Stimulated activated CD8-positive, alpha-beta memory T cell treated with anti-CD3 and anti-CD28 coated beads, Interleukin-12 subunit alpha, Interleukin-12 subunit beta, amount 100 ng/mL, for 24 hours (primary cell): Measurements from ENCODE around the gene HSPBP1.

Experiments used
- DNase-seq: peaks from one replicate; pipeline ENCODE4 v3.0.0-alpha.2; 2020; ENCODE audit errors: extremely low read depth

Gene HSPBP1

DNA sequence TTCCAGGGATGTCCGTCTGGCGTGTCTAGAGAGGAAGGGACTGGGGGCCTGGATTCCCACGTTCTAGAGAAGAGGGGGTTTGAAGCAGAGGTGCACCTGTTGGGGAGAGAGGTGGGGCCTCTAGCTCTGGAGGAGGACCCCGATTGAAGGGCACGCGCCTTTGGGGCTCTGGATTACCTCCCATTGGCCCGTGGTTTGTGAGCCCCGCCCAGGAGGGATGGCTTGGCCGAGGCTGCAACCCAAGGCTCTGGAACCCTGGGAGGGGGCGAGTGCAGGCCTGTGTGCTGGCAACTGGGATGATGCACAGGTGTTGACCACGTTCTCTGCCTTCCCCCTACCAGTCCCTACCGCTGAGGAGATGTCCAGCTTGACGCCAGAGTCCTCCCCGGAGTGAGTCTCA is 25.1 kb upstream of the HSPBP1 start:
- DNase-seq: no peak

DNA sequence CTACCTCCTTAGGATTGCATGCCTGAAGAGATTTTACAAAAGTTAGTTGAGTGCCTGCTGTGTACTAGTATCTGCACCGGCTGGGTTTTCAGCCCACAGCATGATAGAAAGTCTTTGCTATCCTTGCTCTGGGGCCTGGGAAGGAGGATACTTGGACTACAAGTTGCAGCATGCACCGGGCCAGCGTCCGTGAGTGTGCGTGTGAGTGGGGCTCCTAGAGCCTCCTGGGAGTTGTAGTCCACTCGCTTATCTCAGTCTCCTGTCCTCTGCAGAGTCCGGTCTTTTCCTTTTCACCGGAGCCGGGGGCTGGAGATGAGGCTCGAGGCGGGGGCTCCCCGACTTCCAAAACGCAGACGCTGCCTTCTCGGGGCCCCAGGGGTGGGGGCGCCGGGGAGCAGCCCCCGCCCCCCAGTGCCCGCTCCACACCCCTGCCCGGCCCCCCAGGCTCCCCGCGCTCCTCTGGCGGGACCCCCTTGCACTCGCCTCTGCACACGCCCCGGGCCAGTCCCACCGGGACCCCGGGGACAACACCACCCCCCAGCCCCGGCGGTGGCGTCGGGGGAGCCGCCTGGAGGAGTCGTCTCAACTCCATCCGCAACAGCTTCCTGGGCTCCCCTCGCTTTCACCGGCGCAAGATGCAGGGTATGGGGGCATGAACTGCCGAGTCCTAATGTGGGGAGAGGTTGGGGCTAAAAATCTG is 24.5 kb upstream of the HSPBP1 start:
- DNase-seq: no peak

DNA sequence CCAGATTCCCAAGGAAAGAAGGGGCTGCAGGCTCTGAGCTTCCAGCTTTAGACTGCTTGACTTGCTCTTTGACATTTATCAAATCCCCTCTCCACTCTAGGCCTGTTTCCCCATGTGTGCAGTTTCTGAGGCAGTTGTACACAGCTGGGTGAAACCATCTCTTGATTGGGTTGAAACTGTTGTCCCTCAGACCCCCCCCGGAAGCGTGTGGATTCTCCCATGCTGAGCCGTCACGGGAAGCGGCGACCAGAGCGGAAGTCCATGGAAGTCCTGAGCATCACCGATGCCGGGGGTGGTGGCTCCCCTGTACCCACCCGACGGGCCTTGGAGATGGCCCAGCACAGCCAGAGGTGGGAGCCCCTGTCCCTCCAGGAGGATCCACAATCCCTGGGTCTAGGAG is 23.6 kb upstream of the HSPBP1 start:
- DNase-seq: no peak

DNA sequence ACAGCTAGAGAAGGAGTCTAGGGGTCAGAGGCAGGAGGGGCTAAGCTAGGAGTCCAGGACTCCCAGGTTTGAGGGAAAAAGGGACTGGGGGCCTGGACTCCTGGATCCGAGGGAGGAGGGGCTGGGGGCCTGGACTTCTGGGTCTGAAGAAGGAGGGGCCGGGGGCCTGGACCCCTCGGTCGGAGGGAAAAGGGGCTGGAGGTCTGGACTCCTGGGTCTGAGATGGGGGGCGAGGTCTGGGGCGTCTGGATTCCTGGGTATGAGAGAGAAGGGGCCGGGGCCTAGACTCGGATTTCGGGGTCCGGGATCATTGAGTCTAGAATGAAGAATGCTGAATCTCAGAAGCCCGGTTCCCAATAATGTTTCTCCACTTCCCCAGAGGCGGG is 22.4 kb upstream of the HSPBP1 start:
- no peak for DNase-seq

DNA sequence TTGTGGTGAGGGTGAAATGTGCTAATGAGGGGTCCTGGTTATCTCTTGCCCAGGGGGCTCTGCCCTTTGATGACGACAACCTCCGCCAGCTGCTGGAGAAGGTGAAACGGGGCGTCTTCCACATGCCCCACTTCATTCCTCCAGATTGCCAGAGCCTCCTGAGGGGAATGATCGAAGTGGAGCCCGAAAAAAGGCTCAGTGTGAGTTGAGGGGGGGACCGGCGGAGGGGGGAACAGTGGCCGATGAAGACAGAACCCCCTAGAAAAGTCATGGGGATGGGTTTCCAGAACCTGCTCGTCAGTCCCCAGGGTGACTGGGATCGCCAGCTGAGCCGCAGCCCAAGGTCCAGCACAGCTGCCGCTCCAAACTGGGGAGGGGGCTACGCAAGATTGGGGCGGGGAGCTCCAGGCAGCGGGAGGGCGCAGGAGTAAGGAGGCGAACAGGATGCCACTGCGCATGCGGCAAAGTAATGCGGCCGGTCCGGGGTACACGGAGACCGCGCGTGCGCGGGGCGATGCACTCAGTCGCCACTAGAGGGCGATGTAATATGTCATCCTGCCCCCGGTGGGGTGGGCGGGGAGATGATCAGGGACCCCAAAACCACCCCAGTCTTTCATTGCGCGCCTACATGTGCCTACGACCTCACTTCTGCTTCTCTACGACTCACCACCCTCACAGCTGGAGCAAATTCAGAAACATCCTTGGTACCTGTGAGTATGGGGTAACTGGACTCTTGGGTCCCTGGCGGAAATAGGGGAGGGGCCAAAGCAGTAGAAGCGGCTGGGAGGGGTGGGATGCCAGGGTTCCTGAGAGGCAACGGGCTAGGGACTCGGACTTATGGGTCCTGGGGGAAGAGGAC is 21.8 kb upstream of the HSPBP1 start:
- DNase-seq: peak; percentile 90

DNA sequence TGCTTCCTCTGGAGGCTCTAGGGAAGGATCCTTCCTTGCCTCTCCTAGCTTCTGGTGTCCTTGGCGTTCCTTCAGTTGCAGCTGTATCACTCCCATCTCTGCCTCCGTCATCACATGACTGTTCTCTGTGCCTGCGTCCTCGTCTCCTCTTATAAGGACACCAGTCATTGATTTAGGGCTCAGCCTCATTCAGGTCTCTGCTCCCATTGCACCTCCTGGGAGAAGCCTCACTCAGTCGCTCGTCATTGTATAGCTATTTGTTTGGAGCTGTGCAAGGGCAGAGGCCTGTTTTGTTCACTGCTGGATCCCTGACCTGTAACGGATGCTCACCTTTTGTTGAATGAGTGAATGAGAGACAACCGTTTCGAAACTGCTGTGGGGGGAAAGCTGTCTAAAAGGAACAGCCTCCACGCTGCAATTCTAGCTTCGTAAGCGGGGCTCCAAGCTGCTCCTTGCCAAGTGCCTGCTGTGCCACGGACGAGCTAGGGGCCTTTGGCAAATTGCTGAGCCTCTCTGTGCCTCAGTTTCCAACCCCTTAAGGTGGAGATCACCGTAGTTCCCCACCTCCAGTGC is 21.1 kb upstream of the HSPBP1 start:
- no peak for DNase-seq

DNA sequence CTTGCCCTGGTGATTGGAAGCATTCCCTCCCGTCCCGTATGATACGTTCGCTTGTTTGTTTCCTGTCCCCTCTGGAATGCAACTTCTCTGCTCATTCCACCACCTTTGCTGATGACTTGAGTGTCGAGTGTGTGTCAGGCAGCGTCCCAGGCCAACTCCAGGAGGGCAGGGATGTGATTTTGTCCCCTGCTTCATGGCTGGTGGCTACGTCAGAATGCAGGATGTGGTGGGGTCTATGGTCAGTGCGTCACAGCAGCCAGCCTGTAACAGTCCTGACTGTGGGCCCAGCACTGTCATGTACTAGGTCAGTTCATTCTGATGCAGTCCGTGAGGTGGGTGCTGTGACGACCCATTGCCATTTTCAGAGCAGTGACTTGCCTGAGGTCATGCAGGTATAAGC is 20.1 kb upstream of the HSPBP1 start:
- DNase-seq: no peak

DNA sequence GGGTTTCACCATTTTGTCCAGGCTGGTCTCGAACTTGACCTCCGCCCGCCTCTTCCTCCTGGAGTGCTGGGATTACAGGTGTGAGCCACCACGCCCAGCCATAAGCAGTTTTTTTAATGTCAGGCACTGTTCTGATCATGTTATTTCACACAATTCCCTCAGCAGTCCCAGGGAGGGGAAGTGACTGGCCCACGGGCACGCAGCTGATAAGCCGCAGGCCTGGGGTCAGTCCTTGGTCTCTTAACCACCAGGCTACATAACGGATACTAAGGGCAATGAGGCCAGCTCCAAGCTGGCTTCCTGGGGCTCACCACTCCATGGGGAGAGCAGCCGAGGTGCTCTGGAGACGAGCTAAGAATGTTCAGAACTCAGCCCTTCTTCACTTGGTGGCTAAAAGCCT is 17.4 kb upstream of the HSPBP1 start:
- DNase-seq: no peak

DNA sequence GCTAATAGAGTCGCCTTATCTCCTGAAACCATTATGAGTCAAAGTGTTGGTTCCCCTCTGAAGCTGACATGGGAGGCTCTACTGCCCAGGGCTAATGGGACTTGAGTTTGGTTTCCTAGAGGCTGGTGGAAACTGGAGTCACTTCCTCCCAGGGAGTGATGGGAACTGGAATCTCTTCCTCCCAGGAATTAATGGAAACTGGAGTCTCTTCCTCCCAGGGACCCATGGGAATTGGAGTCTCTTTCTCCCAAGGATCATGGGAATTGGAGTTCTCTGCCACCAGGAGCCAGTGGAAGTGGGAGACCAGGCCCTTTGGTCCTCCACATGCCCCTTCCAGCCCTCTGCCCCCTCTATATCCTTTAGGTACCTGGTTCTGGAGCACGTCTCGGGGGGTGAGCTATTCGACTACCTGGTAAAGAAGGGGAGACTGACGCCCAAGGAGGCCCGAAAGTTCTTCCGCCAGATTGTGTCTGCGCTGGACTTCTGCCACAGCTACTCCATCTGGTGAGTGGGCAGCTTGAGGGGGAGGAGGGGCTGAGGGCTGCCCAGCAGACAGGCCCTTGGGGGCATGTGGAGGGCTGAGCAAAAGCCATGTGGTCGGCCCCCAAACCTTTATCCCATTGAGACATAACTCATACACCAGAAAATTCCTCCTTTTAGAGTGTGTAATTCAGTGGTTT is 9.3 kb upstream of the HSPBP1 start:
- no peak for DNase-seq

DNA sequence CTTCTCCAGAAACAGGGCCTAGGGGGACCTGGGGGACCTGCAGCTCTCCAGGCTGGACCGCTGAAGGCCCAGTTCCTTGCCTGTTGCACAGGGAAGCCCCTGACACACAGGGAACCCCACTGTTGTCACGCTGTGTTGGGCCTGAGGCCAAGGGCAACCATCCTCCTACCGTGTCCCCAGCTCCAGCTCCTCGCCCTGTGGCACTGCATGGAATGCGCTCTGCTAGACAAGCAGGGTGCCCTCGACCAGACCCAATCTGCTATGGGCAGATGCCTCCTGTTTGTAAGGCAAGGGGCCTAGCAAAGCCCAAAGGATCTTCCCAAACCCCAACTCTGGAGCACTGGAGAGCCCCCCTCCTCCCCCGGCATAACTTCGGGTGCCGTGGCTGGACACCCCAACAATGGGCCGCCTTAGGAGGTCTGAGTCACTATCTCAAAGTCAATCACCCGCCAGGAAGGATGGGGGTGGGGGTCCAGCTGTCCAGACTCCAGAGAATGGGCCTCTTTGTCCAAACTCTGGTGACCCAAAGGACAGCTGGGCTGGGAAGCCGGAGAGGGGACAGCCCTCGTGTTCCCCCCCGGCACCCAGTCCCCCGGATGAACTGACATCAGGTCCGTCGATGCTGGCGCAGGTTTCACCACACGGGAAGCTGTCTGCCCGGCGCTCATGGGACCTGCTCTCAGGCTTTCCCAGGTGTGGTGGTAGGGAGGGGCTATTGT is 7.6 kb upstream of the HSPBP1 start:
- no peak for DNase-seq

DNA sequence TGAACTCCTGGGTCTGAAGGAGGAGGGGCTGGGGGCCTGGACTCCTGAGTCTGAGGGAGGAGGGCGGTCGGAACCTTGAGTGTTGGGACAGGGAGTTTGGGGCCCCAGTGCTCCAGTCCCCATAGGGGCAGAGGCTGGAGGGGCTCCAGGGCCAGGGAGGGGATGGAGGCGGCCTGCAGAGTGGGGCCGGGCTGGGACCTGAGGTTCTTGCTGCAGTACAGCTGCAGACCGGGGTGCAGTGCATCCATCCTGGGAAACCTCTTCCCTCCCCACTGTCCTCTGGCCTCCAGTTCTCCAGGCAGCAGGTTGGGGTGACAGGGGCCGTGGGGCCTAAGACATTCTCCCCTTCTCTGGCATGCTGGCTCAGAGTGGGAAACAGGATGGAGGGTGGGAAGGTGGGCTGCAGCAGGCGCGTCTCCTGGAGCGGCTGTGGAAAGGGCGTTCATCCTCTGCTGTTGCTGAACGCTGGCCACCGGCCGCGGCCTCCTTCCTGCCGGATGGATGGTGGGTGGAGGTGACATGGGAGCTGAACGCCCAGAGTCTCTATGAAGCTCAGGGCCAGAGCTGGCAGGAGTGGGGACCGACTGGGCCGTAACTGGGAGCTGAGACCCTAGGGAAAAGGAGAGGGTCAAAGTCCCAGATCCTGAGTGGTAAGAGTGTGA is 5.5 kb upstream of the HSPBP1 start:
- DNase-seq: no peak

DNA sequence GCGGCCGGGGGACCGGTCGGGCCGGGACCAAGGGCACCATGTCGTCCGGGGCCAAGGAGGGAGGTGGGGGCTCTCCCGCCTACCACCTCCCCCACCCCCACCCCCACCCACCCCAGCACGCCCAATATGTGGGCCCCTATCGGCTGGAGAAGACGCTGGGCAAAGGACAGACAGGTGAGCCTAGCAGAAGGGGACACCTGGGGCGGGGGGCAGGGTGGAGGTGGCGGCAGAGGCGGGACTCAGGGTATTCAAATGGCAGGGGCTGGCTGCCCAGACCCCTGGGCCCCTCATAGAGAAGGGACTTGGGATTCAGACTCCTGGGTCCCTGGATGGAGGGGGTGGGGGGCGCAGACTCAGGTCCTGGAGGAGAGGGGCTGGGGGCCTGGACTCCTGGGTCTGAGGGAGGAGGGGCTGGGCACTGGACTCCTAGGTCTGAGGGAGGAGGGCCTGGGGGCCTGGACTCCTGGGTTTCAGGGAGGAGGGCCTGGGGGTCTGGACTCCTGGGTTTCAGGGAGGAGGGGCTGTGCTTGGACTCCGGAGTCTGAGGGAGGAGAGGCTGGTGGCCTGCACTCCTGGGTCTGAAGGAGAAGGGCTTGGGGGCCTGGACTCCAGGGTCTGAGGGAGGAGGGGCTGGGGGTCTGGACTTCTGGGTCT is 4.6 kb upstream of the HSPBP1 start:
- no peak for DNase-seq

DNA sequence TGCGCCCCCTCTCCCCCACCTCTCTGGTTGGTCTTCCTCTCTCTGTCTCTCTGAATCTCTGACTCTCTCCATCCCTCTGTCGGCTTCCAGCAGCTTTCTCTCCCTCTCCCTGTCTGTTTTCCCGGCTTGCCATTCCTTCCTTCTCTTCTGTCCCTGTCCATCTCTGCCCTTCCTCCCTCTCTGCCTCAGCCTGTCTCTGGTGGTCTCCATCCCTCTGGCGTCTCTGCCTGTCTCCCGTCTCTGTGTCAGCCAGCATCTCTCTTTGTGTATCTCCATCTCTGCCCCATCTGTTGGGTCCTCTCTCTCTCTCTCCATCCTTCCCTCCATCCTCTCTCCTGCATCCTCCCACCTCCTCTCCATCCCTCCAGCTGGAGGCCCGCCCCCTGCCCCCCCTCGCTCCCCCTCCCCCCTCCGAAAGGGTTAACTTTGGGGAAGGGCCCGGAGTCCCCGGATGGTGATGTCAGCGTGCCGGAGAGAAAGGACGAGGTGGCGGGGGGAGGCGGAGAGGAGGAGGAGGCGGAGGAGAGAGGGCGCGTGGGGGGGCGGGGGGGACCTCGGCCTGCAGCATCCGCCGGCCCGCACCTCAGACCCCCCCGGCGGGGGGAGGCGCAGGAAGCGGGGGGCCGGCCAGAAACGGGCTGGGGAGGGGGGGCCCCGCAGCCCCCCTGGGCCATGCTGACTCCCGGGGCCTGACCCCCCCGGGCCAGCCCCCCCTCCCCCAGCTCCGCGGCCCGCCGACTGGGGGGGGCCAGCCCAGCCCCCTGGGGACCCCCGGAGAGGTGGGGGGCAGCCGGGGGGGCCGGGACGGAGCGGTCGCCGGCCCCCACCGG is 3.9 kb upstream of the HSPBP1 start, which contains the start of gene BRSK1:
TSS of gene BRSK1 (plus strand) at position 450 of the 830 bp plus-strand sequence. CDS start 446 bp downstream, outside the sequence.
- no peak for DNase-seq

DNA sequence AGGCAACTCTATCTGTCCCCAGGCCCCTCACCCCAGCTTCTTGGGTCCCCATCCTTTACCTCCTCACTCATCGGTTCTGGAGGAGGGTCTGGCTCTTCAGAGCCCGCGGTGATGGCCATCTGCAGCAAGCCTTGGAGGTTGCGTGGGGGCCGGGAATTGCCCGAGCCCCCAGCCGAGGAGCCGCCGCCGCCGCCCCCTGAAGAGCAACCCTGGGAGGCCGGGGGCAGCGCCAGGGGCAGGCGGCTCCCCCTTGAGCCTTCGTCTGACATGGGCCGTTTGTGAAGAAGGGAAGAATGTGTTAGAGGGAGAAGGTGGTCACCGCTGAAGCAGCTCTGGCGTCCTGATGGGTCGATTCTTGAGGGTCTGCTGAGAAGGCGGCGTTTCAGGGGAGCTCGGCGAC is 570 bp downstream of the HSPBP1 start:
- DNase-seq: no peak

DNA sequence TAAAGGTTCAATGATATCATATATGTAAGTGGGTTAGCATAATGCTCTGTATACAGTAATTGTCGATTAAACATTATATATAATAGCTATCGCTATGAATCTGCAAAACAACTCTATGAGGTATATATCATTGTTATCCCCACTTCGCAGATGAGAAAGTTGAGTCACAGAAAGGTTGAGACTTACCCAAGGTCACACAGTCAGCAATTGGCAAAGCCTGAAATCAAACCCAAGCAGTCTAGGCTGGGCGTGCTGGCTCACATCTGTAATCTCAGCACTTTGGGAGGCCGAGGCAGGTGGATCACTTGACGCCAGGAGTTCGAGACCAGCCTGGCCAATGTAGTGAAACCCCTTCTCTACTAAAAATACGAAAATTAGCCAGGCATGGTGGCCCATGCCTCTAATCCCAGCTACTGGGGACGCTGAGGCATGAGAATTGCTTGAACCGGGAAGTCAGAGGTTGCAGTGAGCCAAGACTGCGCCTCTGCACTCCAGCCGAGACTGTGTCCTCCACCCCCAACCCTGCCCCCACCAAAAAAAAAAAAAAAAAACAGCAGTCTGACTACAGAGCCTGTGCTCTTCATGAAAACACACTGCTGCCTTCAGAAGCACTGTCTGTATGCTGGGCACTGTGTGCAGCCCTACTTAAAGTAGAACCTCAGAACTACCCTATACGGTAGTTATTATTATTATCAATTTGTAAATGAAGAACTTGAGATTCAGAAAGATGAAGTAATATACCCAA is 1.3 kb downstream of the HSPBP1 start:
- no peak for DNase-seq

DNA sequence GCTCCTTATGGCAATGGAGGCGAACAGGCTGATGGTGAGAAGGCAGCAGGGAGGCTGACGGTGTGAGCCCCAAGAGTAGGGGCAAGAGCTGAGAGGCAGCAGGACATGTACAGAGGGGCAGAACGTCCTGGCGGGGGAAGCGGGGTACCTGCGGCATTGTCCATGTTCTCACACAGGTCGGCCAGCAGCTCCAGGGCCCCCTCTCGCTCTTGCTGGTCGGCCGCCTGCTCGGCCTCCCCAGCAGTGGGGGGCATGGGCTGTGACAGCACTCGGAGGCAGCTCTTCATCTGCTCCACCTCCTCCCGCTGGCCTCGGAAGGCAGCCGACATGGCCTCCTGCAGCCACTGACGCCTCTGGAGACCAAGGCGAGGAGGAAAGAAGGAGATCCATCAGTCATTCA is 2.4 kb downstream of the HSPBP1 start:
- DNase-seq: no peak

DNA sequence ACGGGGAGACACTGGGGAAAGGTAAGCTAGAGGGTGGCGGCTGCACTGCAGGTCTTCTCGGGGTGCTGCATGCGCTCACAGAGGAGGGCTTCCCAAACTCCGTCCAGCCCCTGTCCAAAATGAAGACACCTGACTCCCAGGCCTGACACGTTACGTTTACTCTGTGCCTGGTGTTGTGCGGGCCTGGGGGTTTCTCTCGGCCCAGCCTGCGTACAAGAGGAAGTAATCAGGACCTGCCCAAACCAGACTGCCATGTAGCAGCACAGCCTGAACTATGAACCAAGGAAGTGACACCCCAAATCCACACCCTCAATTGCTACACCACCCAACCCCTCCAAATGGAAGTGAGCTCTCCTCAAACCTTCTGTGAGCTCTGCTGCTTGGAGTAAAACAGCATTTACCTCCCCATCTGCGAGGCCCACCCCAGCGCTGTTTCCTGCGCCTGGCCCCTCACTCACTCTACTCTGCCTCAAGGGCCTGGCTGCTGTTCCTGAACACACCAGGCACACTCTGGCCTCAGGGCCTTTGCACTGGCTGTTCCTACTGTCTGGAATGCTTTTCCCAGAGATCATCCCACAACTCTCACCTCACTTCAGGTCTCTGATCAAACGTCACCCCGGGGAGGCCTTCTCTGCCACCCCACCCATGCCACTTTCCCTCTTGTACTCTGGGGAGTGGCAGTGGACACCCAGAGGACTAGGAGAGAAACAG is 3.0 kb downstream of the HSPBP1 start:
- DNase-seq: no peak
